Dermis blood vessel endothelial cell (primary cell): ENCODE results near the gene SKAP1. TPM values are rescaled to one million over a fixed set of nuclear protein-coding genes. Genes with fewer than 3 reads are reported as not detected.
A peak's percentile ranks its signal among the peaks of the same experiment; 100 is the strongest.

ENCODE experiments used
- DNase-seq: peaks from one replicate; pipeline ENCODE4 v3.0.0; 2010
- total RNA-seq: library from RNA; depleted of rRNA; stranded (reverse); fragments of >200 nt; gene quantifications from 2 replicates; pipeline ENCODE4 v1.2.3, GENCODE V29; 2014

Gene SKAP1
- total RNA-seq, 1 donor from 2014 or later: 0.17 TPM

DNA sequence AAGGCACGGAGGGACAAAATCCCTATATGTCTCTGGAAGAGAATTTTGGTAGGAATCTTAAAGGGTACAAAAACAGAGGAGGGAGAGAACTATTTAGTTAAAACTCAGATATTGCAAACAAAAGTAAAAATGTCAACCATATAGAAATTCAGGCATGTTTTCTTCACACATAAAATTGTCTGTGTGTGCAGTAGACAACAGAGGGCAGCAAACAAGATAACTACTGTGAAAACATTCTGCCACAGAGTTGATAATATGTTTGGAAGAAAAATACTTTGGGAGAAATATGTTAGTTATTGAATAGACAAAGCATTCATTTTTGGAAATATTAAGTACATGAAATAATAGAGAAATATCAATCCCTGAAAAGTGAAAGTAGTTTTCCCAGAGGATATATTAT, 266.2 kb downstream of the SKAP1 start:
- DNase-seq: no peak

DNA sequence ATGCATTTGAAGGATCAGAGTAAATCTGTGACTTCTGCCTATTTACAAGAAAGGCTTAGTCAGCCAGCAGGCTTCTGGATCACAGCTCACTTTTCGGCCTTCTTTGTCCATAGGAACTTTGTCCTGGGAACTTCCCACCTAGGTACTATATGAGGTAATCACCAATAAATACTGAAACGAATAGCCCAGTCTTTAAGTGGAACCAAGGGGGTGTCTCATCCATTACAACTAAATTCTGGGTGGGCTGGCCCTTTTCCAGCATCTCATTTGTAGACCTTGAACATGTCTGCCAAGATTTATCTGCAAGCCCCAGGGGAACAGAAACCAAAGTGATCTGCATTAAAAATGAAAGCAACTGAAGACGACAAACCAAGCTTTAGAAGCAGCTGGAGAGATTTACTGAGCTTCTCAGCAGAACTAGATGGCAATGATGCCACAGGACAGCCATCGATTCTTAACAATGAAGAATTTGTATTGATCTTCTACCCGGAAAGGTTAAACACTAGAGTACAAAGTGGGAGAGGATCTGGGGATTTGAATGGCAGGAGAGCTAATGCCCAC, 267.0 kb downstream of the SKAP1 start:
- no peak for DNase-seq

DNA sequence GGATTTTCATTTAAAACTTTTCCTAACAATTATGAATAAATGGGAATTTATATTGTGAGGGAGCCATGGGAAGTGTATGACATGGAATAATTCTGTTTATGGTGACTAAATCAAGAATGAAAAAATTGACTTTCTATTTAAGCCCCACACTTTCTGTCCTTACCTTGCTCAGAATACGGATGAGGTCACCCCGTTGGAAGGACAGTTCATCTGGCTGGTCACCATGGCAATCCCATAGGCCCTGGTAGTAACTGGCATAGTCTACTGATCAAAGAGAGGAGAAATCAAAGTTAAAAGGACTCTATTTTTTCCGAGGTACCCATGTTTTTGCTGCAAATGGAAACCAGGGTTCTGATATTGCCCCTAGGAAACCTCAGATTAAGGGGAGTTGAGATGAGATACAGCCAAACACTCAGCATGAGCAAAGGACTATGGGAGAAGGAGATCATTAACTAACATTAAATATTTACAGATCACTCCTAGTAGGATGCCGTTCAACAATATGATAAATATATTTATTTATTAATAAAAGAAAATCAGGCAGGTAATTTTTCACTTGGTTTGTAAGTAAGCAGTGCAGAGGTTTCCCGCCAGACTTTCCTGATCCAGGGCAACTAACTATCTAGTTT, 267.6 kb downstream of the SKAP1 start:
- no peak for DNase-seq

DNA sequence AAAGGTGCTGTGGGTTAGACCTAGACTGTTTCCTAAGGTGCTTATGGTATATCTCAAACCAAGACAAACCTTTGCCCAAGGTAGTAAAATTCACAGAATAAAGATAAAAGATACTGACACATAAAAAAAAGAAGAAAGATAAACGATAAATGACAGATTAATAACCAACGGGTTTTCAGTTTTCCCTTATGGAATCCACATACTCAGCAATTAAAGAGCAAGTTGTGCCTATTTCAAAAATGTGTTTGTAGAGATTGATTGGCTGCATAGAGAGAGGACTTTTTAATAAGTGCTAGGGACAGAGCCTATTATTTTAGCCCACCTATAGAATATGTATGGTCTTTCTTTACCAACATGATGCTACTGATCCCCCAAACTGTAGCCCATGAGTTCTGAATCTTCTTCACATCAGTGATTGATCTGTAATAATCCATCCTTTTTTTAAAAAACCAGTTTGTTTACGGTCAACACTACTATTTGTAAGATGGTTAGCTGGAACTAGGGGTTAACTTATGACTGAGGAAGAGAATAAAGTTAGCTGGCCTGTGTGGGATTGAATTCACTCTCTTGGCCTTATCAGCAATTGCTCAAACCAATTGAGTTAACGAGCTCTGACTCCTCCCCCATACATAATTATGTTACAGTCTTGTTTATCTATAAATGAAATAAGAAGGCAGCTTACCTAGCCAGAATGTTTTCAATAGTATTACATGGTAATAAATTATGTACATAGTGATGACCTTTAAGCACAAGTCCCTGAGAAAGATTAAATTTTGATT, 268.7 kb downstream of the SKAP1 start:
- no peak for DNase-seq

DNA sequence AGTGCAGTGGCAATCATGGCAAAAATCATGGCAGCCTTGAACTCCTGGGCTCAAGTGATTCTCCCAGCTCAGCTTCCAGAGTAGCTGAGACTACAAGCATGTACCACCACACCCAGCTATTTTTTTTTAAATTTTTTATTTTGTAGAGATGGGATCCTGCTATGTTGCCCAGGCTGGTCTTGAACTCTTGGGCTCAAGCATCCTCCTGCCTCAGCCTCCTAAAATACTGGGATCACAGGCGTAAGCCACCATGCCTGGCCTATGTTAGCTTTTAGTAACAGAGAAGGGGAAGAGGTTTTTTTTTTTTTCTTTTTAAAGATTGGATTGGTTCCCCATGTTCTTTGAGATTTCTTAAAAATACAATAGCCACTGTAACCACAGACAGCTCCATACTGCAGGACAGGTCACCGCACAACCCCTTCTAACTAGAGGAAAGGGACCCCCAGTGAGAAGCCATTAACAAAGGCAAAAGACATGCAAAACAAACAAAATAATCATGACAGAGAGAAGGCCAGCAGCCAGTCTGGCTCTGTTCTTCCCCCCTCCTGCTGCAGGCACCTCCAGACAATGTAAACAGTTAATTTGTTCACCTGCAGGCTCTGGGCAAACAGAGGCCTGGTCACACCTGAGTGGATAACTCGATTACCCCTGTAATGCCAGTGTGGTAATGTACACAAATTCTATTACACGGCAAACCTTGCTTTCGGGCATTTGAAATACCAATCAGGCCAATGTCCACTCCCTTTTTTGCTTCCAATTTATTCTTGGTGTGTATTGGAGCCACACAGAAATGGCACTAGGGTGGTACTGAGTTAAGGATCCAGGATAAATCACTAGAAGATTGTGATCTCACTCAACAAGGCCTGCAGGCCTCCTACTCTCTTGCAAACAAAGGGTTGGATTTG, 269.6 kb downstream of the SKAP1 start:
- DNase-seq: no peak

DNA sequence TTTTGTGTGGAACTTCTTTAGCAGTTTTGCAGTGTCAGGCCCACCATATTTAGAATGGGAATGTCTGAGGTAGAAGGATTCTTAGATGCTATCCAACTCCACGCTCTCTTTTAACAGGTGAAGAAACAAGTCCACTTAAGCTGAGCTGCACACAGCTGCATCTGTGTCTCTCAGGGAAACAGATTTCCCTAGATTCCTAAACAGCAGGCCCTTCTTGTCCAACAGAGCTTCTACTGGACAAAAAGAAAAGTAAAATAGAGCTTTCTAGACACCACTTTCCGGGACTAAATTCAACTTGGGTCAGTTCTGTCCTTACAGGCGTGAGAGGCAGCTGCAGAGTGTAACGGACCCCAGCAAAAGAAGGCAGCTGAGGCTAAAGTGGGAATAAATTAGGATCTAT, 270.8 kb downstream of the SKAP1 start:
- no peak for DNase-seq

DNA sequence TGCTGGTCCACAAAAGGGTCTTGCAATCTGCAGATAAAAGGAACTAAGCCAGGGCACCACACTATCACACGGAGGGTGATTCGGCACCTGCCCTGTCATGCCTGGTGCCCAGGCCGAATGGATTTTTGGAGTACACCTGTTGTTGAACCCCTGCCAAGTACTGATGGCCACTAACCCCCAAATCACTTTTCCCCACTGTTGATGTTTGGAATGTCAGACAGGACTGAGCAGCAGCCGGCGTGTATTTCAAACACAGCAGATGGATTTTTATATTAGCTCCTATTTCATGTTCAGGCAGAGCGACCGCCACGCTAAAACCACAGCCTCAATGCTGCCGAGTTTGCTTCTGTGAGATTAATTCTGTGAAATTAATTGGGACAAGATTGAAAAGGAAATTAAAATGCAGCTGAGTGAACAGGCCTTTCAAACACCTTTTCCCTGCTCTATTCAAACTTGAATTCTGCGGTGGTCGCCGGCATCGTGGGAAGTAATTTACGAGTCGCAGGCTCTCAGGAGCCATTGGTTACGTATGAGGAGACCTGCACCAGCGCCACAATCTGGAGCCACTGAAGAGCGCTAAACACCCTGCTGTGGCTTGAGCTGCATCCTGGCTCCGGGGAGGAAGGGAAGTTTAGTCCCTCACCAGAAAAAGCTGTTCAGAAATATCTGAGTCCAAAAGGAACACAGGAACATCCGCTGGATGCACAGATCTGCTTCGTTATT, 274.0 kb downstream of the SKAP1 start:
- DNase-seq: no peak

DNA sequence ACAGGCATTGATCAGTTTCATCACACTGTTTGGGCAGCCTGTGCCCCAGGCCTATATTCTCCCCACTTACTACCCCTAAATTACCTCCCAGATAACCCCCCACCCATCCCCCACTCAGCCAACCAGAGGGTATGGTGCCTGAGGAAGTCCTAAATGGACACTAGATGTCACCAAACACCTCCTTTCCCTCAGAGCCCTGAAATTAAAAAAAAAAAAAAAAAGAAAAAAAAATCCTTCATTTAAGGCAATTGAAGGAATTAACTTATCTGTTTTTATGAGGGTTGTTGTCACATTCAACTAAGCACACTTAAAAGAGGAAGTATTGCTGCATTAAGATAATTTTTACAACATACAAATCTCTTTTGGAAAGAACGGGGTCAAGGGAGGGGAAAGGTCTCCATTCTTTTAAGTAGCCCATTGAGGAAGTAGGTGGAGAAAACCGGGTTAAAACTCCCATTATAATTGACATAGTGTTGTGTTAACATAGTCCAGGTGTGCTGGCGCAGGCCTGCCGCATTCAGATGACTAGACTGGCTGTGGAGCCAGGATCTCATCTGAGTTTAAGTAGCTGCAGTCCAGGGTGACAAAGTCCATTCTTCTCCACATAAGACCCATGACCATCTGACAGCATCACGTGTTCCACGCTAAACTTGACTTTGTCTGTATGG, 276.2 kb downstream of the SKAP1 start:
- peak; percentile 63 for DNase-seq

DNA sequence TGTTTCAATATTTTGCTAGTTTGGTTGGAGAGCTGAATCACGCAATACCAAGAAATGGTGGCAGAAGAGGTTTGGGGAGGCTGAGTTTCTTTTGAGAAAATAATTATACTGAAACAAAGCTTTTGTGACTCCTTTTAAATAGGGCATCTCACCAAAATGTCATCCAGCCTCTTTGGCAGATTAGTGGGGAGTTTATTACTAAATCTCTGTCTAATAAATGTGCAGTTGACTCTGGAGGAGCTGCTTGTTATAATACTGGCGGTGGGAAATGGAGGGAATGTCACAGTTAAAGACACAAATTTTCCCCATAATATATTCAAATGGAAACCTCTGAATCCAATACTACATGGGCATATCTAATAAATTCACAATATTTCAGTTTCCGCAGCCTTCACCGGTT, 277.7 kb downstream of the SKAP1 start:
- no peak for DNase-seq

DNA sequence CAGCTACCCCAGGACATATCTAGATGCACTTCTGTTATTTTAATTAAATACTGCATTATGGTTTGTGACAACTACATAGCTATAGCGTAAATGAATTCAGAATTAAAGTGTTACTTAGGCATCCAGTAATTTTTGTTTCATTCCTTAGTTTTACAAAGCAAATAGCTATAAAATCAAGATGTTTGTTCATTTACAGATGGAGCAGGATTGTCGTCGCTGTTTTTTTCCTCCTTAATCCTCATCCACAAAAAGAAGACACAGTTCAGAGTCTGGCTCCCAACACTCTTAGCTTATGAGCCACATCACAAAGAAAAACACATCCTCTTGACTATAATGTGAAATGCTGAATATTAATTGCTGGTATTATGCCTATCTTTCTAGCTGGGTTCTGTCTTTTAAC, 278.8 kb downstream of the SKAP1 start:
- DNase-seq: no peak

DNA sequence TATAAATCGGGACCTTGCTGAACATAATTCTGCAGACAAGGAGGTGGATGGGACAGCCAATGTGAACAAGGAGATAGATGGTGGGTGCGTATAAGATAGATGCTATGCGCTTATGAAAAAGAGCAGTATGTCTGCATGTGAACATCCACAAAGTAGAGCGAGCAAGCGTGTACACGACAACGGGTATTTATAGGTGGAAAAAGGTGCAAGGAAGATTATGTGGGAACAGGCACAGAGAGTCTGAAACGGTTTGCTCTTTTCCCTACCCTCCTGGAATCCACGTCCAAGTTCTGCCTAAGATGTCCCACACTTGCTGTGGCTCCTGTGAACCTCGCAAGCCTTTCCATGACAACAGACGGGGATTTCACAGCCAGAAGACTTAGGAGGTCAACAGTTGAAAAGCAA, 279.4 kb downstream of the SKAP1 start:
- no peak for DNase-seq

DNA sequence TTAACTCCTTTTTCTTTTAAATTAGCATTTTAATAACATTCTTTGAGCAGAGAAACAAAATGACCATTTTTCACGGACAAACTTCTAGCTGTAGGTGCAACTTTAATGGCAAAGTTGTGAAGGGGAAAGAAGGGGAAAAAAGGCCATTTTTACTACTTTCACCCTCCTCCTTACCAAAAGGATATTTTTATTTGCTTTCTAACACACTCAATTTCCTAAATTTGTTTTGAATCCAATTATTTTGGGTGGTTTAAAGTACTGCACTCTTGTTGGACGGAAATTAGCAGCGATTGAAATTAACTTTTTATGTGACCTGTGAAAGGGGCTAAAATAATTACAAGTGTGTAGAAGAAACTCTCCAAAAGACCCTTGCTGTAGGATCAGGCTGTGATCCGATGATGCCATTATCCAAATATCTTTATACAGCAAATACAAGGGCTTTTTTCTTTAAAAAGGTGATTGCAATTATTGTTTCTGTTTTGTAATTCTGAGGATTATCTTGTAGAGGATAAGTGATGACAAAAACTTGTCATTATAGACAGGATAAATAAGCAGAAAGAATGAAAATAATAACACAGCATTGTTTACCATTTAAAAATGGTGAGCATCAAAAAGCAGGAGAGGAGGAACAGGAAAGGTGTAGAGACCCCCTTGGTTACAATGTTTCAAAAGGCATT, 280.1 kb downstream of the SKAP1 start:
- DNase-seq: no peak

DNA sequence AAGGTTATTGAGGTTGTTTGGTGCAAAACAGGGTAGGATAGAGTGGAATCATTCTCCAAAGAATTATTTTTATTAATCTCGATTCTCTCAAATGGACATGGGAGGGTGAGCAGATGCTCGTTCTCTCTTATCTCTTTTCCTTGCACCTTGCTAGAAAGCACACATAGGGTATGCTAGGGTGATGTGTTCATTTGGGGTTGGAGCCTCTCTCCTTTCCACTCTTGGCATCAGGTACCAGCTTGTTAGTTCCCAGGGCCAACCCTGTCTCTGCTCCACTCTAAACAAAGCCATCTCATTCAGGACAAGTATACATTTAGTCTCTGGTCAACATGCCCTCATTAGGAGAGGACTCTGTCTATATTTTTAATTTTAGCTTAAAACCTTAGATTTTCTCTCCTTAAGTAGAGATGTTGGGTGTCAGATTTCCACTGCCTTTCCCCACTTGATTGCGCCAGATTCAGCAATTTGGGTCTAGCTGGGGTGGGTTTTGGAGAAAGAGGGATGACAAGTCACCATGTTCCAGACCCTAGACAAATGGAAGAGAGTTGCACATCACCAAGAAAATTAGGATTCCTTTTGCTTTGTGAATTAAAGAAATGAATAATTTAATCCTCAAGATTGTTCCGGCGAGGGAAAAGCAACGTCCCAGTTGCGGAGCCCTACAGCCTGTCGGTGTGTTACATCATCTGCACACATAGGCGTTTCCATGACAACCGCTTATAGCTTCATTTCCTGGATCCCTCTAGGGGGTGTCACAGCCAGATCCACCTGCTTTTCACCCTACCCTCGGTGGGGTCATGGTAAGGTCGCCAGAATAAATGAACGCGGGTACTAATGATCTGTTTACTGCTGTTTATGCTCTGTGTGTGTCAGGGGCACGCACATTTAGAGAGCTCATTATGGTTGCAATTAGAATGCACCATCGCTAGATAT, 280.9 kb downstream of the SKAP1 start:
- DNase-seq: peak; percentile 23

DNA sequence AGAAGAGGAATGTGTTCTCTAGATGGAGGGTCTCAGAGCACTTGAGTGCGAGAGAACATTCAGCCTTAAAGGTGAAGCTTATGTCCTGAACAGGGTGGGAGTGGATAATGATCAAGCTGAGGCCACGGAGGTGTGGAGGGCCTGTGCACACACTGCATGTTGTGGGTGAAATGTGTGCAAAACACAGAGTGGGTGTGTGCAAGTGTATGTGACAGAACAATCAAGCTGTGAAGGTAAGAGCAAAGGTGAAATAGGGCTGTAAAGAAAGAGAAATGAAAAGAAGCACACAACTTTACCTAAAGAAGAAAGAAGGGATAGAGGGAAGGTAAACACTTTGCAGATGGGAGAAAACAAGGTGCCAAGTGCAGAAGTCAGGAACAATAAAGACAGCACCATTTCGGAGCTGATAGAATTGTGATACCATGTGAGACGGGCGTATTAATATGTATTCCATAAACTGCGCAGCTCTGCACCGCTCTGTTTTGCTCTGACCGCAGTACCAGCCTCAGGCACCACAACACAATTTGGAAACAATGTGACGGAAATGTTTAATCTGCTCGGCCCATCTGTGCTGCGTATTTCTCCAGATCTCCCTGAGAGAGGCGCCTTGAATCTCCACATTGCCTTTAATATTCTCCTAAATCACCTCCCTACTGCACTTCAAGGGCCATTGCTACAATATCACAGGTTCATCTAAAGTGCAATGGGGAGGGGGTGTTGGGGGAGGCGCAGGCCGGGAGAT, 281.8 kb downstream of the SKAP1 start:
- DNase-seq: no peak

DNA sequence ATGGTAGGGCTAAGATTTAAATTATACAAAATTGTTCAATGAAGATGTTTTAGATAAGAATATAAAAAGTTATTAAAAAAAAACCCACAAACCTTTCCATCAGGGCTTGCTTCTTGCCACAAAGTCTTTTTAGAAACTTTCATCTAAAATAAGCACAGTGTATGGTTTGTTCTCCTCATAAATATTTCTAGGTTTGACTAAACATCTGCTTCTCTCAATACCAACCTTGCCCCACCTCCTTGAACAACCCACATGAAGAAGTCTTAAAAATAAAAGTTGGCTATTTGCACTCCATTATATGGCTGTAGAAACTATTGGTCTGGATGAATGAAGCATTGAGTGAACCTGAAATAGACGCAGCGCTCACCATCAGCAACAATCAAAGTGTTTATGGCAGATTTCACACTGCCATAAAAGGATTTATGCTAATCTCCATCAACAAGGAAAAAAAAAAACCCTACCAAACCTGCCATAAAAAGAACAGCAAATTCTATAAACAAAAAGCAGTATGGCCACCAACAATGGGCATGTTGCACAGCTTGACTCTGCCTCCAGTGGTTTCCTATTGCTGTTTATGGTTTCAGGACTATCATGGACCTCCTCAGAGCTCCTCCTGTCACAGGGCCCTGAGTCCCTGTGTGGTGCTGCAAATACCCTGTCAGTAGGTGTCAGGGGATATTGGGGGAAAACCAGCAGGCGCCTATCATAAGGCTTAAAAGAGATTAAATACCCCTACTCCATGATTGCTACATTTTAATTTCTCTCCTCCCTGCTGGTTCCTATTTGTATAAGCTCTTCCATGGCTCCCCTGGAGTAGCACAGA, 284.8 kb downstream of the SKAP1 start:
- no peak for DNase-seq

DNA sequence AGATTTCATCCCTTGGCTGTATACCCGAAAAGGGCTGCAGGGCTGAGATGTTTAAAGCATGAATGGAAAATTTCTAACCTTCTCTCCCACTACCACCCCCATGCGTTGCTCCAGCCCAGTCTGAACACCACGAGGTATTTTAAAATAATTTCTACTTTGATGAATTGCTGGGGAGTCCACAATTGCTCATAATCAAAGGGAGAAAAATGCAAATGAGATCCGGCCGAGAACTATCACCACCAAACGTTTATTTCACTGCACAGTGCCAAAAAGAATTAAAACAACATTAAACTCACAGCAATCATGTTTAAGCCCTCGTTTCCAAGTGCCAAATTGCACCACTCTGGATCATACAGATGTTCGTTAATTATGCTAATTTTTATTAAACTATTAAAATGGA, 285.8 kb downstream of the SKAP1 start:
- no peak for DNase-seq

DNA sequence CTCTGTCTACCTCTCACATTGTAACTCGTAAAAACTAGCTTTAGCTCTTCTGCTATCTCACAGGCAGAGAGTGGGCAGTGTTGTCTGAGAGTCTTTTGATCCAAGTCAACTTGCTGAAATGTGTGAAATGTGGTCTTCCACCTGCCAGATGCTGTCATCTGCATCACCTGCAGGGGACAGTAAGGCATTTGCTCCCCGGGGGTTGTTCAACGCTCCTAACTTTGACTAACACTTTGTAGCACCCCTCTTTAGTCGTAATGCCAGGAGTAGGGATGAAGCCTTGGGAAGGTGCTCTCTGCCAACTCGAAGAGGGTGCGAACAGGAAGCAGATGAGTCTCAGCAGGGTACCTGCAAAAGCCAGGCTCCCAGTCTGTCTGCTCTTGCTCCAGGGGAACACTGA, 286.4 kb downstream of the SKAP1 start:
- no peak for DNase-seq

DNA sequence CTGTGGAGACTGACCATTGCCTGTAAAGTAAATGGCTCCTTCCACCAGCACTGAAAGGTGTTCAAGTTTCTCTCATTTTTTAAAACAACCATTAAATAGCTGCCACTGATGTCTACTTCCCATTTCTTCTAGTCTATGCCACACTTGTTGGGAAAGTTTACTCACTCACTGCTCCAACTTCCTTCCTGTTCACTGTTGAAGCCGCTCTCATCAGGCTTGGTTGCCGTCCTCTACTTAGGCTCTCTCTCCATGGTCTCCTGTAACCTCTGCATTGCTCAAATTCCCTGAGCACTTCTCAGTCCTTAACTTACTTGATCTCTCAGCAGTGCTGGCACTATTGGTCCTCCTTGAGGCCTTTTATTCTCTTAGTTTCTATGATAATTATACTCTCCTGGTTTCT, 290.1 kb downstream of the SKAP1 start:
- peak; percentile 67 for DNase-seq
